Astrocyte of the spinal cord (primary cell): ENCODE results near the gene TMEM123.
A peak's percentile ranks its signal among the peaks of the same experiment; 100 is the strongest.
"Not testable (repeated sequence)": the region's sequence is repeated elsewhere in the genome, so short reads cannot be mapped to it uniquely, and the experiment has no call there.

Source experiments
- DNase-seq: peaks from one replicate; pipeline ENCODE4 v3.0.0; 2011; ENCODE audit warnings: low read depth, low spot score
- H3K4me3 ChIP-seq: 2 replicates; pipeline ENCODE4 v1.5.1; 2011; ENCODE audit warnings: low read depth, mild to moderate bottlenecking, low read length, moderate library complexity
- in situ Hi-C: cut with HindIII; loops from 2 replicates; pipeline ENCODE4 v1.10.0; 2017; ENCODE audit warnings: low sequenced_read_pairs
- TF ChIP-seq, protein P1 (sequence below): IDR thresholded peaks from 2 replicates; pipeline ENCODE4 v1.5.1; 2012; ENCODE audit warnings: low read depth, mild to moderate bottlenecking, low read length, inconsistent platforms

The TMEM123 gene

DNA sequence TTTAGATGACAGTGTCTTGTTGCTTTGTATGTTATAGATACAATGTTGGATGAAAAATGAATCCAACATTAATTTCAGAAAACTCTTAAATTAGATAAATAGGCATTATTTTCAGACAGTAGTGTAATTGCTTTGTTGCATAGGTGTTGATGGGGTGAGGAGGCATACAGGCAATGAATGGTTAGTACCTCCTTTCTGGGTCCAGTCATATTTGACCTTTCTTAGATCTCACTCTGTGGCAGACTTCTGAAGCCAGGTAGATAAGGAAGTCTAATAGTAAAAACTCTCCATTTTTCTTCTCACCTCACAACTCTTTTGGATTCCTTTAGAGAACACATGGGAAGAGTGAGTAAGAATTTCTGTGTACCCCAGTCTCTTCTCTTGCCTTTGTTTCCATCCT, 73.7 kb downstream of the TMEM123 start:
- no peak overlapping the region for H3K4me3 ChIP-seq
- TF ChIP-seq, protein P1, sequence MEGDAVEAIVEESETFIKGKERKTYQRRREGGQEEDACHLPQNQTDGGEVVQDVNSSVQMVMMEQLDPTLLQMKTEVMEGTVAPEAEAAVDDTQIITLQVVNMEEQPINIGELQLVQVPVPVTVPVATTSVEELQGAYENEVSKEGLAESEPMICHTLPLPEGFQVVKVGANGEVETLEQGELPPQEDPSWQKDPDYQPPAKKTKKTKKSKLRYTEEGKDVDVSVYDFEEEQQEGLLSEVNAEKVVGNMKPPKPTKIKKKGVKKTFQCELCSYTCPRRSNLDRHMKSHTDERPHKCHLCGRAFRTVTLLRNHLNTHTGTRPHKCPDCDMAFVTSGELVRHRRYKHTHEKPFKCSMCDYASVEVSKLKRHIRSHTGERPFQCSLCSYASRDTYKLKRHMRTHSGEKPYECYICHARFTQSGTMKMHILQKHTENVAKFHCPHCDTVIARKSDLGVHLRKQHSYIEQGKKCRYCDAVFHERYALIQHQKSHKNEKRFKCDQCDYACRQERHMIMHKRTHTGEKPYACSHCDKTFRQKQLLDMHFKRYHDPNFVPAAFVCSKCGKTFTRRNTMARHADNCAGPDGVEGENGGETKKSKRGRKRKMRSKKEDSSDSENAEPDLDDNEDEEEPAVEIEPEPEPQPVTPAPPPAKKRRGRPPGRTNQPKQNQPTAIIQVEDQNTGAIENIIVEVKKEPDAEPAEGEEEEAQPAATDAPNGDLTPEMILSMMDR, result no peak
- DNase-seq, result no peak
- in situ Hi-C loops, result no loop called here

DNA sequence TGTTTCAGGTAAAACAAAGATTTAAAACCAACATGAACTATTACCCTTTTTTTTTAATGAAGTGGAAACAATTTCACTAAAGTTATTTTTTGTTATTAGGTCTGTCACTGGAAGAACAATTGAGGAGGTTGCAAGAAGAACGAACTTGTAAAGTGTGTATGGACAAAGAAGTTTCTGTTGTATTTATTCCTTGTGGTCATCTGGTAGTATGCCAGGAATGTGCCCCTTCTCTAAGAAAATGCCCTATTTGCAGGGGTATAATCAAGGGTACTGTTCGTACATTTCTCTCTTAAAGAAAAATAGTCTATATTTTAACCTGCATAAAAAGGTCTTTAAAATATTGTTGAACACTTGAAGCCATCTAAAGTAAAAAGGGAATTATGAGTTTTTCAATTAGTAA, 74.7 kb downstream of the TMEM123 start:
- no peak overlapping the region for H3K4me3 ChIP-seq
- DNase-seq, result no peak
- in situ Hi-C loops, result no loop called here
- TF ChIP-seq, protein P1, result no peak

DNA sequence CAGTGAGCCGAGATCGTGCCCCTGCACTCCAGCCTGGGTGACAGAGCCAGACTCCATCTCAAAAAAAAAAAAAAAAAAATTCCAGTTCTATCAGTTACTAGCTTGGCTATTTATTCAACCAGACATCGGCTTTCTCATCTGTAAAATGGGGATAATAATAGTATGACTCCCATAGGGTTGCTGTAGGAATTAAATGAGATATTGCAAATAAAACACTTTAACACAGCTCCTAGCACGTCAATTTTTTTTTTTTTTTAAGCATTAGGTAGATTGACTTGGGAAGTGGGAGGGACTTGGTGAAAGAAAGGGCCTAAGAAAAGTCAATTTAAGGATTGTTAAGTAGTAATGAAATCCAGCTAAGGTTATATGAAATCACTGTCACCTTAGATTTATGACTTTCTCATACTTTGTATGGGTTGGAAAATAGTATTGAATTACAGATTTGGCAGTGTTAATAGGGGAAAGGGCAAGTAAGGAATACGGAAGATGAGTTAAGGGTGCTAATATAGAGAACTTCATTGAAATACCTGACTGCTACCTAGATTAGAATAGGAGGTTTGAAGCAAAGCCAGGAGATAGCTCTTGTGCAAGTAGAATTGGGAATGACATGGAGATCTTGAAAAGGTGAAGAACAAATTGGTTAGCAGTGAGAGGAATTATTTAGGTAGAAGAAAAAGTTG, 76.7 kb downstream of the TMEM123 start:
- TF ChIP-seq, protein P1, result no peak
- in situ Hi-C loops, result no loop called here
- H3K4me3 ChIP-seq, result no peak overlapping the region
- no peak for DNase-seq

DNA sequence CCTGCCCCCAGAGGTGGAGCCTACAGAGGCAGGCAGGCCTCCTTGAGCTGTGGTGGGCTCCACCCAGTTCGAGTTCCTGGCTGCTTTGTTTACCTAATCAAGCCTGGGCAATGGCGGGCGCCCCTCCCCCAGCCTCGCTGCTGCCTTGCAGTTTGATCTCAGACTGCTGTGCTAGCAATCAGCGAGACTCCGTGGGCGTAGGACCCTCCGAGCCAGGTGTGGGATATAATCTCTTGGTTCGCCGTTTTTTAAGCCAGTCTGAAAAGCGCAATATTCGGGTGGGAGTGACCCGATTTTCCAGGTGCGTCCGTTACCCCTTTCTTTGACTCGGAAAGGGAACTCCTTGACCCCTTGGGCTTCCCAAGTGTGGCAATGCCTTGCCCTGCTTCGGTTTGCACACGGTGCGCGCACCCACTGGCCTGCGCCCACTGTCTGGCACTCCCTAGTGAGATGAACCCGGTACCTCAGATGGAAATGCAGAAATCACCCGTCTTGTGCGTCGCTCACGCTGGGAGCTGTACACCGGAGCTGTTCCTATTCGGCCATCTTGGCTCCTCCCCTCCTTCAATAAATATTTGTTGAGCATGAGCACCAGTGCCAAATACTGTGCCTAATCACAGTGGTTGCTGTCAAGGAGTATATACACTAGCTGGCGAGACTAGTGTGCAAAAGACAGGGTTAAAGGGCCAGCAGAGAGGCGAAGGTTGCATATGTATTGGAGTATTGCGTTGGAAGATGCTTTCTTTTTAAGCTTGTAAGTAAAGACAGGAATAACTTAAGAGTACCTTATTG, 77.7 kb downstream of the TMEM123 start:
- in situ Hi-C loops, DNase-seq, H3K4me3 ChIP-seq: not testable (repeated sequence)

DNA sequence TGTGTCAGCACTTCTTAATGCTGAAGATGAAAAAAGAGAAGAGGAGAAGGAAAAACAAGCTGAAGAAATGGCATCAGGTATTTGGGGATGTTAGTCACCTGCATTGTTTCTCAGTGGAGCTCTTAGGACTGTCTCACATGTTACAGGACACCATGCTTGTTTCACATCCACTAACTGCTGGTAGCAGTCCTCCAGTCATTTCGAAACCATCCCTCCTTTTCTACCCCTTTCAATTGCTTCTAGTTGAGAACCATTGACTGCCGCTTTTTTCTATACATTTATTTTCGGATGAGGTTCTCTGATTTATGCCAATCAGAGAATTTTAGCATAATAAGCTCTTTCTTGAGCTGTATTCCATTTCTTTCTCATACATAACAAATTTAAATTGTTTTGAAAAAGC, 84.1 kb downstream of the TMEM123 start:
- TF ChIP-seq, protein P1, result no peak
- no peak for DNase-seq
- no peak overlapping the region for H3K4me3 ChIP-seq
- in situ Hi-C loops, result no loop called here

DNA sequence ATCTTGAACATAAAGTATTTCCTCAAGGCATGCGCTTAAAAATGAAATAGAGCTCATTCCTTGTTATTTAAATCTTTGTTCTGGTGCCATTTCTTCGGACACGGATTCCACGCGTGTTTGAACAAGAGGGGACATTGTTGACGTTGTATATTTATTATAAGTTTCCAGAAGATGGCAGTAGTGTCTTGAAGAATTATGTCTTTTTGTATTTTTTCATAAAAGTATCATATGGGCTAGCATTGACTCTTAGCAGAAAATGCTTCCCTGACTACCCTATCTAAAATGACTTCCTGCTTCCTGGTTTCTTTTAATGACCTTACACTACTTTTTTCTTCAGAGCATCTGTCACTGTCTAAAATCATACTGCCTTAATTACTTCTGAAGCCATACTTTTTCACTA, 85.2 kb downstream of the TMEM123 start:
- in situ Hi-C loops, result no loop called here
- peak; percentile 16 for DNase-seq
- no peak overlapping the region for H3K4me3 ChIP-seq
- TF ChIP-seq, protein P1, result no peak

DNA sequence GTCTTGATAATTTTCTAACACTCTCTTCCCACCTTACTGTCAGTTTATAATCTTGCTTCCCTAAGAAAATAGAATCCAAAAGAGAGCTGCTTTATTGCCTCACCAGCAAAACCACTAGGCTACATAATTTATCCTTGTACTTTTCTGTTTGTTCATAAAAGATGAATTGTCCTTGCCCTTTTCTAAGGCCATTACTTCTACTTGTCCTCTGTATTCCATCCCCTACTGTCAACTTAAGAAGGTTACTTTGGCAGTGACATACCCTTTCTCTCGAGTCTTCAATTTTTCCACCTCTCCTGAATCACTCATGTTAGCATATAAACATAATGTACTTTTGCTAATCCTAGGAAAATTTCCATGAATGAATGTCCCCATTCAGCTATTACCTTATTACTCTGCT, 87.6 kb downstream of the TMEM123 start:
- no peak overlapping the region for H3K4me3 ChIP-seq
- TF ChIP-seq, protein P1, result no peak
- in situ Hi-C loops, result no loop called here
- DNase-seq, result no peak
